HG03175 (cell line): ENCODE data around the gene FOXO3.

Experiments used
- ATAC-seq: cut with Tn5 transposase; IDR thresholded peaks from one replicate; pipeline ENCODE4 v1.9.1; 2021; ENCODE audit warnings: mild to moderate bottlenecking, moderate library complexity; ENCODE audit not compliant: unreplicated experiment

Gene FOXO3

GRCh38 chr6:108710551-108710950 lies 149.8 kb downstream of the FOXO3 start:
- no peak for ATAC-seq

DNA sequence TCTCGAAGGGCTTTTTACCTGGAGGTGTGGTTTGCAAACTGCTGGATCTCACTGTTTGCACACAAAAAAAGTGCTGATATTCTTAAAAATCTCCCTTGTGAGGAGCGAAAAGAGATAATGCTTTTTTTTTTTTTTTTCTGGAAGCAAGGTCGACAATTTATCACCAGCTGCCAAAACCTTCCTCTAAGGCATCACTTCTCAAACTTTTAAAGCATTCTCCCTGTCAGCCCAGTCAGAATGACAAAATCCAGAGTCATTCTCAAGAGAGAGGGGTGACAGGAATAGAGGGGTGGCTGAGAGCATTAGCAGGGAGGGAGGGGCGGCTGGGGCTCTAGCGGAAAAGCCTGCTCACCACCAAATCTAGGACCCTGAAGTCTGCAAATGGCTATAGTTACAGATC lies 150.4 kb downstream of the FOXO3 start:
- no peak for ATAC-seq

GRCh38 chr6:108711826-108712225 lies 151.1 kb downstream of the FOXO3 start:
- ATAC-seq = no peak

DNA sequence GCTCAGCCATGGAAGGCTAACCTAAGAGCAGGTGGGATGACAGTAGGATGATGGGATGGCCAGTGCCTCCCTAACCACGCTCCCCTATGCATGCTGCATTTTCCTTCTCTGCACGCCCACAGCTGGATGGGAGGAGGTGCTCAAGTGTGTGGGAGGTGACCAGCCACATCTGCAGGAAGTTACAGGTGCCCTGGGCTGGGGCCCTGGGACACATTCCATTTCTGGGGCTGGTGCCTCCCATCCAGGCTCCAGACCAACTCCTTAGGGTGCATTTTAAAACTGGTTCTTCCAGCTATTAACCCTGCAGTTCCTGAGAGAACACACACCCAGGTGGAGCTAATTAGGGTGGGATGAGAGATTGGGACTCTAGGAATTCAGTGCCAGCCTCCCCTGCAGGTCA lies 152.2 kb downstream of the FOXO3 start:
- no peak for ATAC-seq

DNA sequence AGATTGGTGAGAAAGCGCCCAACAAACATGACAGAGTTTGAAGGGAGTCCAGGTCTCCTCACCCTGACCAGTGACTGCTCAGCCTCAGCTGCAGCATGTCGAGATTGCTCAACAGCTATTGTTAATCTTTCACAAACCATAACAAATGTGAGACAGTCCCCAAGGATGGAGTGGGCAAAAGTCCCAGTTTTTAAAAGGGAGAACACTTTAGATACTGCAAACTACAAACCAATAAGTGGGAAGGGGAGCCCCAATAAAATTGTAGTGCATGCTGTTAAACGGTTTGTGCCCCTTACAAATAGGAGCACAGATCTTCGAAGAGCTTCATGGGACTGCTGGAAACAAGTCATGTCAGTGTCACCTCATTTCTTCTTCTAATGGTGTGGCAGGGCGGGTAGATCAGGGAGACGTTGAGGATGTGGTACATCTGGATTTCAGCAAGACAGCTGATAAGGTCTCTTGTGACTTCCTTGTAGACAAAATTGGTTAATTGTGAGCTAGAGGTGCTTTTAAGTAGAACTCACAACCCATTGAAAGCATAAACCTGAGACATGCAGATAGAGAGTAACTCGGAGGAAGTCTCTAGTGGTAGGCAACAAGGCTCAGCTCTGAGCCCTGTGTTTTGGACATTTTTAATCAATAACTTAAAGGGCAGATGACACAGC lies 153.5 kb downstream of the FOXO3 start:
- ATAC-seq = no peak

GRCh38 chr6:108714766-108715414 lies 154.2 kb downstream of the FOXO3 start:
- no peak for ATAC-seq

- ATAC-seq = no peak
Measured at GRCh38 chr6:108715832-108716231, 155.1 kb downstream of the FOXO3 start.

DNA sequence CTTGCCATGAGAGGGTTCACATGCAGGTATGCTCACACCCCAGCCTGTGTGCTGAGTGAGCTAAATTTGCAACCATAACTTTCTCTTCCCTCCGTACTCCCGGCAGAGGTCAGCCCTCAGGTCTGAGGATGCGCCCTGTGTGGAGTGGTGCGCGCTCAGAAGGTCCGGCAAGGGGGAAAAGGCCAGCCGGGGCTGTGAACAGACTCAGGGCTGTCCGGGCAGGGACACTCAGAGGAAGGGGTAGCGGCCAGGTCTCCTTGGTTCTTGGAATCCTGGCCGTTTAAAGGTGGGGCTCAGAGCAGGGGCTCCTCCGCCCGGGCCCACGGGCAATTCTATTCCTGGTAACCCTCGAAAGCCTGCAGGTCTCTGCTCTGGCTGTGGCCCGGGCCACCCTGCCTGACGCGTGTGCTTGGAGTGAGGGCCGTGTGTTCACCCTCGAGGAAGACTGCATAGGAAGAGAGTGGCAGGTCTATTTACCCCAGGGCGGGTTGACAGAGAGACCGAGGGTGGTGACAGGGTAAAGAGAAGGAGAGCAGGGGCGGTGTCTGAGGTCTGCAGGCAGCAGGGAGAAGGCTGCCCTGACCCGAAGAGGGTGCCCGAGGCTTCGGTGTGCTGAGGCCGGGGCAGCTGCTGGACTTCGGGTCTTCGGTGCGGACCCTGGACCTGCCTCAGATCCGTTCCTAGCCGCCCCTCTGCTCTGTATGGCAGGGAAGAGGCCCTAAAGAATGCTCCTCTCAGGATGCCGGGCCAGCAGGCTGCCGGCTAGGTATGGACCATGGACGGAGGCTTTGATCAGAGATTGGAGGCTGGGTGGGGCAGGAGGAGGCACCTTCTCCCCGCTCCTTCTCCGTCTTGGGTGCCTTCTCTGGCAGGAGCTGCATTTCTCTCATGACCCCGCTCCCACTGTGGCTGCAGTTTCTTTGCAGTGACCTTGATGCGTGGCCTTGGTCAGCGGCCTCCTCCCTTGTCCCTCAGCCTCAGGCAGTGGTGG lies 156.4 kb downstream of the FOXO3 start:
- ATAC-seq = no peak

DNA sequence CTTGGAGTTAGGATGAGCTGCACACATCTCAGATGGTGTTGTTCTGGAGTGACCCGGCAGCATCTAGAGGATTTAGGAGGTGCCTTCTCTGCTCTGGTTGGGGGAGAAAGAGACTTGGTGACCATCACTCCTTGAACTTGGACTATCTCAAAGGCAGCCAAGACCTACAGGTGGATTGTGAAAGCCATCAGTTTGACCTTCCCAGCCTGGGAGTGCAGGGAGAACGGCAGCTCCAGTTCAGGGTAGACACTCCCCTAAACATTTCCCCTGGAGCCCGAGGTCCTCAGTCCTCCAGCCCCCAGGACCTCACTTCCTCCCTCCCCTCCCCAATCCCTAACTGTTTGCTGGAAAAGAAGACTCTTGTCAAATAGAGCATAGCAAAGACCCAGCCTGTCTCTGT lies 158.8 kb downstream of the FOXO3 start:
- ATAC-seq = no peak

DNA sequence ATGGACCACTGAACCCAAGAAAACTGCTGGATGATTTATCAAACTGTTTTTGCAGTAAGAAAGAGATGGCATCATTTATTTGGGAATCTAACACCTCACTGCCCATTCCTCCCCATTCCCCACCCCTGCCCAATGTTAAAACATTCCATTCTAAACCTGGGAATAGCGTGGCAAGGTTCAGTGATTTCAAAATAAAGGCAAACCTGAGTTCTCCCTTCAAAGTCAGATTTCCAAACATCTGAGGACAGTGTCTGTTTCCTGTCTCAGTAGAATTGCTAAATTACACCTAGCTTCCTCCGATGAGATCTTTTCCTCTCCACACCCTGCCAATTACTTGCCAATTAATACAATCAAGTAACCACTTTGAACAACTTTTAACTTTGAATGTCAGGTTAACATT lies 160.1 kb downstream of the FOXO3 start:
- ATAC-seq = no peak

DNA sequence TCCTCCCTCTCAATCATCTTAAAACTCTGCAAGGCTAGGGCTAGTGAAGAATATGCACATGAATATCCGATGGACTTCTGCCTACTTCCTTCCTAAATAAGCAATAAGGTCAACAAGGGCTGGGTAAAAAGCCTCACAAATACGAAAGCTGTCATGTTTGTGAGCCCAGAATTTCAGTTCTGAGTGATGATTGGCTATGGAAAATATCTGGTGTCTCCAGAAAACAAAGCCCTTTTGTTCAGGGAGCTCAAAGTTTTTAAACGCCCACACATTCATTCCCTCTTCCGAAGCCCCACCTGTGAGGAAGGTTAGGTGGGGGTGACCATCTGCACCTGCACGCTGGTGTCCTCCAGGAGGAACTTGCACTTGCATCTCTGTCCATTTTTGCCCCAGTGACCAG lies 160.6 kb downstream of the FOXO3 start:
- no peak for ATAC-seq

- no peak for ATAC-seq
Measured at GRCh38 chr6:108723594-108723993, 162.9 kb downstream of the FOXO3 start.

- ATAC-seq = no peak
Measured at GRCh38 chr6:108726726-108727339, 166.1 kb downstream of the FOXO3 start.

- ATAC-seq = no peak
Measured at GRCh38 chr6:108727966-108728730, 167.4 kb downstream of the FOXO3 start.

GRCh38 chr6:108728826-108729225 lies 168.1 kb downstream of the FOXO3 start:
- no peak for ATAC-seq

DNA sequence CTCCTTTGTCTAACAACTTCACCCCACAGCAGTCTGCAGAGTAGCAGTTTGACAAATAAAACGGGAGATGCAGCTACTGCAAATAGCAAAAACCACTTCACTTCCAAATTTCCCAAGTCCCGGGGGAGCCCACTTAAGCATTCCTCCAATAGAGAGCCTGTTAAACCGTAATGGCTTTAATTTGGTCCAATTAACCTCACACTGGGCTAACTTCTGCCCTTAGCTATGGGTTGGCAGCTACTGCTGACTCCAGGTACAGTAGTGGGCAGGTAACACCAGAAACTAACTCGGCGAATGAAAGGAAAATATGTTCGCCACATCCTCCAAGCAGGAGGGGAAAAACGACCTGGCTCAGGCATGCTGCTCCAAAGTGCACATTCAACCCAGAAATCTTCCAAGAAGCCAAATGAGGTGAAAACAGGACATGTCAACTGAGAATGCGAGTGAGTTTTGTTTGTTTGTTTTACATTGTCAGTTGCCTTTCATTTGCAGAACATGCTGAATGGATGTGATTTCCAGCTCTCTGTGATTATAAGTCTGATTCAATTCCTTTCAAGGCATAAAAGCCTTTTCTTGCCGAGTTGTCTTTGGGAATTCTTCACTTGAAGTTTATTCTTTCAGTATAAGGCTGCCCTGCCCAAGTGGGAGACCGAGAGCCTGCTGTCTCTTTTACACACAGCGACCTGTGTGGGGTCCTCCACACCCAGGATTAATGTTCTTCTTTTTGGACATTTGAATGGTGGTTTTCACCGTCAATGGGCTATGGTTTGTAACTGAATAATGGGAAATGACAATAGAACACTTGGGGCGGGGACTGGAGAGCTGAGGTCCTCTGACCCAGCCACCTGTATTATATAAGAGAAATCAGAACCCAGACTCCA lies 170.2 kb downstream of the FOXO3 start:
- ATAC-seq = no peak

DNA sequence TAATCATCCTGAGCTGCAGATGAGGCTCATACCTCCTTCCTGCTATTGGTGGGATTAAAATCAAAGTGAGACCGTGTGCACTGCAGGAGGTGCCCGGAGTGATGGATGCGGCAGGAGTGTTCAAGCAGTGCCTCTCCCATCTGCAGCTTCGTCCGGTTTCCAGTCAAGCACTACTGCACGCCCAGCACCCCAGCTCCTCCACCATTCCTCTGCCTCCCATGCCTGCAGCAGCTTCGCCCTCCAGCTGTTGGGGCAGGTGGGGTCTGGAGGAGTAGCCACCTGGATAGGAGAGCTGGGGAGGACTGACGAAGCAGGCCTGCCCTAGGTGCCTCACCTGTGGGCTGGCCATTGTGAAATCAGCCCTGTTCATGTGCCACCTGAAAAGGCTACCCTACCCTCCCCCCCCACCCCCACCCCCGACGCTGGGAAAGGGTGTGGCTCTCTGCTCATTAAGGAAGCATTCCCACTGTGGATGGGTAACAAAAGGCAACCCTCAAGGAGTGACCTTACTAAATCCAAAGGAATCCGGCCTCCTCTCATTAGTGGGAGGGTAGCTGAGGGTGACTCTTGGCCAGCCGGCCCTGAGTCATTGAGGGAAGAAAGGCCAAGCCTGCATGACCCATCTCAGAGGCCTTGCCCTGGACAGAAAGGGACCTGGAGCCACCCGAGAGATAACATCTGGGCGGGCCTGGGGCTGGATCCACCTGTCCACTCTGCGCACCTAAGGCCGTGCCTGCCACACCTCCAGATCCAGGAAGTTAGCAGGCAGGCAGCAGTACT lies 171.6 kb downstream of the FOXO3 start:
- ATAC-seq = no peak

- ATAC-seq = no peak
Measured at GRCh38 chr6:108733051-108733450, 172.3 kb downstream of the FOXO3 start.
